Activated CD4-positive, alpha-beta T cell treated with anti-CD3 and anti-CD28 coated beads, Interleukin-2, amount 10 ng/mL, durations not matched to agents 7 days and 5 days (primary cell): ENCODE results near the gene OR2M5. TPM values are rescaled to one million over a fixed set of nuclear protein-coding genes. Genes with fewer than 3 reads are reported as not detected.

ENCODE experiments used
- CTCF ChIA-PET: fragments of 350-600 bp; sonication (Branson Sonifier 250); formaldehyde crosslinking; loops from one replicate; lab custom pipeline; 2021; ENCODE audit warnings: antibody characterized with exemption; lab: Charles Lee
- POLR2A ChIA-PET: fragments of 350-600 bp; sonication (Branson Sonifier 250); formaldehyde crosslinking; loops from one replicate; lab custom pipeline; 2021; ENCODE audit warnings: antibody characterized with exemption; lab: Charles Lee
- DNase-seq: peaks from one replicate; pipeline ENCODE4 v3.0.0-alpha.2; 2020
- H3K27ac Mint-ChIP-seq: one replicate; pipeline ENCODE4 v1.8.0; 2021; ENCODE audit warnings: mild to moderate bottlenecking, moderate library complexity, mixed read lengths
- H3K27me3 Mint-ChIP-seq: one replicate; pipeline ENCODE4 v1.8.0; 2021; ENCODE audit warnings: mixed read lengths
- H3K36me3 Mint-ChIP-seq: one replicate; pipeline ENCODE4 v1.8.0; 2021; ENCODE audit warnings: low read depth, mixed read lengths
- H3K4me1 Mint-ChIP-seq: one replicate; pipeline ENCODE4 v1.8.0; 2021; ENCODE audit warnings: mixed read lengths
- H3K4me3 Mint-ChIP-seq: one replicate; pipeline ENCODE4 v1.8.0; 2021; ENCODE audit warnings: mild to moderate bottlenecking, moderate library complexity, mixed read lengths
- H3K9me3 Mint-ChIP-seq: one replicate; pipeline ENCODE4 v1.8.0; 2021; ENCODE audit warnings: mixed read lengths
- total RNA-seq, 2 experiments: library from RNA; stranded (reverse); gene quantifications; one replicate each; pipeline ENCODE4 v1.2.3, GENCODE V29; 2021

OR2M5 gene
- total RNA-seq, 2 experiments from 2014 or later: not detected

GRCh38 chr1:248165186-248165585 lies 20.2 kb downstream of the OR2M5 start:
- Mint-ChIP-seq H3K9me3 (peaks cover 5% of the 10 kb centered on the region), H3K4me3 (no peak overlapping the region), H3K36me3 (no peaks in the 10 kb centered on the region), H3K4me1 (no peaks in the 10 kb centered on the region), H3K27ac (no peak overlapping the region), H3K27me3 (no peaks in the 10 kb centered on the region)
- POLR2A ChIA-PET: no interaction called here
- CTCF ChIA-PET: no interaction called here
- no peak for DNase-seq

GRCh38 chr1:248174521-248174920 lies 29.6 kb downstream of the OR2M5 start, which contains the start of gene OR2M2:
OR2M2 (plus strand) TSS chr1:248174821; CDS start chr1:248179986, 5,165 bp downstream.
- DNase-seq: no peak
- H3K27me3 Mint-ChIP-seq: no peaks in the 10 kb centered on the region
- H3K27ac Mint-ChIP-seq: no peak within 1 kb of the TSS
- H3K36me3 Mint-ChIP-seq: no peaks in the 10 kb centered on the region
- ChIA-PET POLR2A (no interaction called here), CTCF (no interaction called here)
- peaks cover 2% of the 10 kb centered on the region for H3K9me3 Mint-ChIP-seq
- no peaks in the 10 kb centered on the region for H3K4me1 Mint-ChIP-seq
- H3K4me3 Mint-ChIP-seq: no peak within 1 kb of the TSS

- Mint-ChIP-seq H3K27me3 (no peaks in the 10 kb centered on the region), H3K4me3 (no peak overlapping the region), H3K36me3 (no peaks in the 10 kb centered on the region), H3K4me1 (no peaks in the 10 kb centered on the region), H3K9me3 (peaks cover 3% of the 10 kb centered on the region), H3K27ac (no peak overlapping the region)
- no peak for DNase-seq
- ChIA-PET CTCF (no interaction called here), POLR2A (no interaction called here)
Measured at GRCh38 chr1:248183996-248184395, 39.0 kb downstream of the OR2M5 start.

DNA sequence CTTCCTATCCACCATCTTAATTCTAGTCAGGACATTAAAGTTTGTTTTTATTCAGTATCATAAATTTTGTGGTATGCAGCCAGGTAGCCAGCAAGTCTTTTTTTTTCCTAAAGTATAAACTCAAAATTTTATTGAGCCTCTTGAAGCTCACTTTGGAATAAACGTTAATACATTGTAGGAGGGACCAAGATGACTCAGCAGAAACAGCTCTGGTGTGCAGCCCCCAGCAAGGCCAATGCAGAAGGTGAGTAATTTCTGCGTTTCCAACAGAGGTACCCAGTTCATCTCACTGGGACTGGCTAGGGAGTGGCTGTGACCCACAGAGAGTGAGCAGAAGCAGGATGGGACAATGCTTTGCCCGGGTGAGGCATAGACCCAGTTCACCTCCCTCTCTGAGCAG lies 42.4 kb downstream of the OR2M5 start:
- ChIA-PET POLR2A (no interaction called here), CTCF (no interaction called here)
- Mint-ChIP-seq H3K27ac (no peak overlapping the region), H3K36me3 (no peaks in the 10 kb centered on the region), H3K9me3 (no peaks in the 10 kb centered on the region), H3K27me3 (no peaks in the 10 kb centered on the region), H3K4me3 (no peak overlapping the region), H3K4me1 (no peaks in the 10 kb centered on the region)
- DNase-seq: no peak

- Mint-ChIP-seq H3K27ac (no peak overlapping the region), H3K4me1 (no peaks in the 10 kb centered on the region), H3K9me3 (no peaks in the 10 kb centered on the region), H3K4me3 (no peak overlapping the region), H3K27me3 (no peaks in the 10 kb centered on the region), H3K36me3 (no peaks in the 10 kb centered on the region)
- DNase-seq: no peak
- CTCF ChIA-PET: no interaction called here
- POLR2A ChIA-PET: no interaction called here
Measured at GRCh38 chr1:248189026-248189425, 44.1 kb downstream of the OR2M5 start.

DNA sequence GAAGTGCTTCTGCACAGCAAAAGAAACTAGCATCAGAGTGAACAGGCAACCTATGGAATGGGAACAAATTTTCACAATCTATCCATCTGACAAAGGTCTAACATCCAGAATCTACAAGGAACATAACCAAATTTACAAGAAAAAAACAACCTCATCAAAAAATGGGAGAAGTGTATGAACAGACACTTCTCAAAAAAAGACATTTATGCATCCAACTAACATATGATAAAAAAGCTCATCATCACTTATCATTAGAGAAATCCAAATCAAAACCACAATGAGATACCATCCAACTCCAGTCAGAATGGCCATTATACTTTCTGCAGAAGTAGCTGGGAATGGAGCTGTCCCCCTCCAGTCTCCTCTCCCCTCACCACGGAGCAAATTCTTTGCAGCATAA lies 49.2 kb downstream of the OR2M5 start:
- Mint-ChIP-seq H3K4me1 (no peaks in the 10 kb centered on the region), H3K27me3 (no peaks in the 10 kb centered on the region), H3K36me3 (no peaks in the 10 kb centered on the region), H3K9me3 (no peaks in the 10 kb centered on the region), H3K4me3 (no peak overlapping the region), H3K27ac (no peak overlapping the region)
- DNase-seq: no peak
- CTCF ChIA-PET: no interaction called here
- POLR2A ChIA-PET: no interaction called here

Other genes with a start within 250 kb of the OR2M5 start
- gene OR2W3, start 249.6 kb upstream of the OR2M5 start, total RNA-seq: under 1 TPM; 0.37 to 0.79 TPM
- under 1 TPM; 0.21 to 0.22 TPM for gene OR2T8, start 224.9 kb upstream of the OR2M5 start, total RNA-seq
- gene OR2AJ1, start 220.3 kb upstream of the OR2M5 start, total RNA-seq: not detected
- under 1 TPM in 1 of 2 experiments, not detected in 1; 0.29 TPM for gene OR2L8, start 196.3 kb upstream of the OR2M5 start, total RNA-seq
- not detected for gene OR2AK2, start 179.9 kb upstream of the OR2M5 start, total RNA-seq
- under 1 TPM in 1 of 2 experiments, not detected in 1; 0.08 TPM for gene OR2L5, start 131.5 kb upstream of the OR2M5 start, total RNA-seq
- gene OR2L2, start 115.1 kb upstream of the OR2M5 start, total RNA-seq: under 1 TPM; 0.12 to 0.19 TPM
- not detected for gene OR2L3, start 98.3 kb upstream of the OR2M5 start, total RNA-seq
- not detected for gene OR2L13, start 50.0 kb upstream of the OR2M5 start, total RNA-seq
- not detected for gene OR2M2, start 29.7 kb downstream of the OR2M5 start, total RNA-seq
- not detected for gene OR2M3, start 52.1 kb downstream of the OR2M5 start, total RNA-seq
- gene OR2M4, start 86.3 kb downstream of the OR2M5 start, total RNA-seq: not detected
- gene OR2T33, start 132.8 kb downstream of the OR2M5 start, total RNA-seq: not detected
- gene OR2T12, start 158.3 kb downstream of the OR2M5 start, total RNA-seq: not detected
- gene OR2M7, start 179.4 kb downstream of the OR2M5 start, total RNA-seq: not detected
- gene OR14C36, start 203.6 kb downstream of the OR2M5 start, total RNA-seq: not detected
- not detected for gene OR2T4, start 216.5 kb downstream of the OR2M5 start, total RNA-seq
- not detected for gene OR2T6, start 230.6 kb downstream of the OR2M5 start, total RNA-seq